Measurements from ENCODE around the gene CAMK1D. TPM values are rescaled to one million over a fixed set of nuclear protein-coding genes. Genes with fewer than 3 reads are reported as not detected.

Gene CAMK1D
- polyA plus RNA-seq, 1 of the 3 experiments (the other 2 are of a cell fraction): 4.1 TPM

DNA sequence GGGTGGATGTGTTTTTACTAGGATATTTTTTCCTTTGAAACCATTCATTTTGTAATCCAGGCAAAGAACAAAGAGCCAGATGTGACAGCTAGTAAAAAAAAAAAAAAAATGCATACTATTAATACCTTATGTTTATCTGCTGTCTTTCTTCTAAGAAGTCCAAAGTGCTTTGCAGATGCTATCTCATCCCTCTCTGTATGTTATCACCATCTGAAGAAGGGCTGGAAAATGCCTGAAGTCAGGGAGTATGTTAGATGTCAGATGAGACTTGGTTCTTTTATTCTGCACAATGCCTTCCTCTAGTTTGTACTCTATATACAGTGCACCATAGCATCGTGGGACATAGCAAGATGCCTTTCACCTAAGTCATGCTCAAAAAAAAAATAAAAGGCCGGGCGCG is 10.4 kb upstream of the CAMK1D start:
- Histone ChIP-seq H3K4me3 (ENCODE audit: low read depth in 2 of 2, low read length in 1 of 2) (no peak overlapping the region), H3K79me2 (ENCODE audit: insufficient read depth) (no peaks in the 10 kb centered on the region), H3F3A (replicated peaks; ENCODE audit: insufficient read depth) (peaks cover 4% of the 10 kb centered on the region), H4K20me1 (ENCODE audit: insufficient read depth) (no peaks in the 10 kb centered on the region), H3K27ac (ENCODE audit: low read depth in 2 of 2, low read length in 1 of 2) (no peak overlapping the region), H3K36me3 (replicated peaks in 1 of 2; ENCODE audit: control insufficient read depth in 1 of 2, insufficient read depth in 2 of 2, low read length in 1 of 2) (no peaks in the 10 kb centered on the region), H3K9ac (no peak overlapping the region), H3K4me2 (no peak overlapping the region), H2AFZ (ENCODE audit: low read depth) (no peak overlapping the region), H3K27me3 (ENCODE audit: insufficient read depth) (no peaks in the 10 kb centered on the region), H3K9me2 (no peaks in the 10 kb centered on the region), H3K4me1 (ENCODE audit: control insufficient read depth in 1 of 2, insufficient read depth in 2 of 2, low read depth in 1 of 2, low read length in 1 of 2) (peaks cover 3 to 4% of the 10 kb centered on the region in 2 experiments; a peak in 2 of 4 replicates), H3K9me3 (no peaks in the 10 kb centered on the region)
- ChIA-PET CTCF (interaction anchor here (1.1 kb wide), 1 partner anchor 38 kb away, joined by 3 read pairs; no protein-coding TSS in a partner anchor), POLR2A (no interaction called here)
- no peak for DNase-seq
- 87% methylated on average over 4 of the region's 4 CpGs for WGBS (ENCODE audit: low lambda C conversion rate)
- peak; percentile 53; the same call in 1 of the 2 replicates for TF ChIP-seq TCF12 (IDR thresholded peaks at IDR 0.05)
- TF ChIP-seq FOXJ3 (CRISPR knock-in tag; IDR thresholded peaks at IDR 0.05): no peak

DNA sequence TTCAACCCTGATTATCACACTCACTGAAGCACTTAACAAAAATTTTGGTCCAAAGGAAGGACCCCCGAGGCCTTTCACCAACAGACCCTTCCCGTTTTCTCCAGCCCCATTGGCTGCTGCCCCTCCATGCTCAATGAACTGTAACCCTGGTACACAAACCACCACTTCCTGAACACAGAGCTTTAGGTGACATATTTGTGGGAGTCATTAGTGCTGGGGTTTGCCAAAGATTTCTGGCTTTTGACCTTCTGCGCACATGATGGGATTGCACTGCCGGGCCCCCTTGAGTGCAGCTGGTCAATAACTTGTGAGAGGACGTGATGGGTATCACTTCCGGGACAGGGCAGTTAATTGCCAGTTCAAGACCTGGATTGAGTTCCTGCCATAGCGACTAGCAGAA is 9.0 kb upstream of the CAMK1D start:
- POLR2A ChIA-PET: no interaction called here
- no peak overlapping the region for H3K4me3 ChIP-seq (ENCODE audit: low read depth in 2 of 2, low read length in 1 of 2)
- H3K9ac ChIP-seq: no peak overlapping the region
- H2AFZ ChIP-seq (ENCODE audit: low read depth): no peak overlapping the region
- no peaks in the 10 kb centered on the region for H3K27me3 ChIP-seq (ENCODE audit: insufficient read depth)
- no peaks in the 10 kb centered on the region for H3K9me2 ChIP-seq
- no peaks in the 10 kb centered on the region for H3K9me3 ChIP-seq
- no peak overlapping the region for H3K4me2 ChIP-seq
- H3F3A ChIP-seq (replicated peaks; ENCODE audit: insufficient read depth): peaks cover 6% of the 10 kb centered on the region
- H3K36me3 ChIP-seq (replicated peaks in 1 of 2; ENCODE audit: control insufficient read depth in 1 of 2, insufficient read depth in 2 of 2, low read length in 1 of 2): no peaks in the 10 kb centered on the region
- no peaks in the 10 kb centered on the region for H4K20me1 ChIP-seq (ENCODE audit: insufficient read depth)
- no peak for DNase-seq
- H3K79me2 ChIP-seq (ENCODE audit: insufficient read depth): no peaks in the 10 kb centered on the region
- H3K4me1 ChIP-seq (ENCODE audit: control insufficient read depth in 1 of 2, insufficient read depth in 2 of 2, low read depth in 1 of 2, low read length in 1 of 2): no peaks in the 10 kb centered on the region; a peak in 1 of 4 replicates
- CTCF ChIA-PET: no interaction called here
- 80% methylated on average over 7 of the region's 7 CpGs for WGBS (ENCODE audit: low lambda C conversion rate)
- TF ChIP-seq, protein P1, sequence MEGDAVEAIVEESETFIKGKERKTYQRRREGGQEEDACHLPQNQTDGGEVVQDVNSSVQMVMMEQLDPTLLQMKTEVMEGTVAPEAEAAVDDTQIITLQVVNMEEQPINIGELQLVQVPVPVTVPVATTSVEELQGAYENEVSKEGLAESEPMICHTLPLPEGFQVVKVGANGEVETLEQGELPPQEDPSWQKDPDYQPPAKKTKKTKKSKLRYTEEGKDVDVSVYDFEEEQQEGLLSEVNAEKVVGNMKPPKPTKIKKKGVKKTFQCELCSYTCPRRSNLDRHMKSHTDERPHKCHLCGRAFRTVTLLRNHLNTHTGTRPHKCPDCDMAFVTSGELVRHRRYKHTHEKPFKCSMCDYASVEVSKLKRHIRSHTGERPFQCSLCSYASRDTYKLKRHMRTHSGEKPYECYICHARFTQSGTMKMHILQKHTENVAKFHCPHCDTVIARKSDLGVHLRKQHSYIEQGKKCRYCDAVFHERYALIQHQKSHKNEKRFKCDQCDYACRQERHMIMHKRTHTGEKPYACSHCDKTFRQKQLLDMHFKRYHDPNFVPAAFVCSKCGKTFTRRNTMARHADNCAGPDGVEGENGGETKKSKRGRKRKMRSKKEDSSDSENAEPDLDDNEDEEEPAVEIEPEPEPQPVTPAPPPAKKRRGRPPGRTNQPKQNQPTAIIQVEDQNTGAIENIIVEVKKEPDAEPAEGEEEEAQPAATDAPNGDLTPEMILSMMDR (IDR thresholded peaks at IDR 0.05): no peak
- TF ChIP-seq, protein P2, sequence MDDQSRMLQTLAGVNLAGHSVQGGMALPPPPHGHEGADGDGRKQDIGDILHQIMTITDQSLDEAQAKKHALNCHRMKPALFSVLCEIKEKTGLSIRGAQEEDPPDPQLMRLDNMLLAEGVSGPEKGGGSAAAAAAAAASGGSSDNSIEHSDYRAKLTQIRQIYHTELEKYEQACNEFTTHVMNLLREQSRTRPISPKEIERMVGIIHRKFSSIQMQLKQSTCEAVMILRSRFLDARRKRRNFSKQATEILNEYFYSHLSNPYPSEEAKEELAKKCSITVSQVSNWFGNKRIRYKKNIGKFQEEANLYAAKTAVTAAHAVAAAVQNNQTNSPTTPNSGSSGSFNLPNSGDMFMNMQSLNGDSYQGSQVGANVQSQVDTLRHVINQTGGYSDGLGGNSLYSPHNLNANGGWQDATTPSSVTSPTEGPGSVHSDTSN (IDR thresholded peaks at IDR 0.05): no peak
- no peak for TF ChIP-seq TEAD4 (IDR thresholded peaks at IDR 0.05; ENCODE audit: borderline replicate concordance, insufficient read depth)
- TF ChIP-seq NFIC (IDR thresholded peaks at IDR 0.05; ENCODE audit: borderline replicate concordance): no peak
- TF ChIP-seq RFX5 (IDR thresholded peaks at IDR 0.05; ENCODE audit: low read length): no peak
- no peak for TF ChIP-seq POLR2AphosphoS5 (IDR thresholded peaks at IDR 0.05; ENCODE audit: low read depth, low read length)
- TF ChIP-seq RCOR1 (IDR thresholded peaks at IDR 0.05; ENCODE audit: low read length): no peak
- TF ChIP-seq GABPA (IDR thresholded peaks at IDR 0.05; ENCODE audit: low read depth): no peak
- no peak for TF ChIP-seq MEF2A (IDR thresholded peaks at IDR 0.05; ENCODE audit: borderline replicate concordance, low read depth)
- no peak for TF ChIP-seq SIN3A (IDR thresholded peaks at IDR 0.05; ENCODE audit: borderline replicate concordance, low read depth, low read length)
- TF ChIP-seq ELF1 (IDR thresholded peaks at IDR 0.05): no peak
- TF ChIP-seq, protein P3, sequence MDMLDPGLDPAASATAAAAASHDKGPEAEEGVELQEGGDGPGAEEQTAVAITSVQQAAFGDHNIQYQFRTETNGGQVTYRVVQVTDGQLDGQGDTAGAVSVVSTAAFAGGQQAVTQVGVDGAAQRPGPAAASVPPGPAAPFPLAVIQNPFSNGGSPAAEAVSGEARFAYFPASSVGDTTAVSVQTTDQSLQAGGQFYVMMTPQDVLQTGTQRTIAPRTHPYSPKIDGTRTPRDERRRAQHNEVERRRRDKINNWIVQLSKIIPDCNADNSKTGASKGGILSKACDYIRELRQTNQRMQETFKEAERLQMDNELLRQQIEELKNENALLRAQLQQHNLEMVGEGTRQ (IDR thresholded peaks at IDR 0.05; ENCODE audit: borderline replicate concordance, low read depth, low read length): no peak
- no peak for TF ChIP-seq EZH2phosphoT487 (IDR thresholded peaks at IDR 0.05; ENCODE audit: borderline replicate concordance, low read depth)
- no peak for TF ChIP-seq EP300 (IDR thresholded peaks at IDR 0.05; ENCODE audit: borderline replicate concordance in 1 of 2, low read depth in 1 of 2, low read length in 1 of 2)
- TF ChIP-seq, protein P4, sequence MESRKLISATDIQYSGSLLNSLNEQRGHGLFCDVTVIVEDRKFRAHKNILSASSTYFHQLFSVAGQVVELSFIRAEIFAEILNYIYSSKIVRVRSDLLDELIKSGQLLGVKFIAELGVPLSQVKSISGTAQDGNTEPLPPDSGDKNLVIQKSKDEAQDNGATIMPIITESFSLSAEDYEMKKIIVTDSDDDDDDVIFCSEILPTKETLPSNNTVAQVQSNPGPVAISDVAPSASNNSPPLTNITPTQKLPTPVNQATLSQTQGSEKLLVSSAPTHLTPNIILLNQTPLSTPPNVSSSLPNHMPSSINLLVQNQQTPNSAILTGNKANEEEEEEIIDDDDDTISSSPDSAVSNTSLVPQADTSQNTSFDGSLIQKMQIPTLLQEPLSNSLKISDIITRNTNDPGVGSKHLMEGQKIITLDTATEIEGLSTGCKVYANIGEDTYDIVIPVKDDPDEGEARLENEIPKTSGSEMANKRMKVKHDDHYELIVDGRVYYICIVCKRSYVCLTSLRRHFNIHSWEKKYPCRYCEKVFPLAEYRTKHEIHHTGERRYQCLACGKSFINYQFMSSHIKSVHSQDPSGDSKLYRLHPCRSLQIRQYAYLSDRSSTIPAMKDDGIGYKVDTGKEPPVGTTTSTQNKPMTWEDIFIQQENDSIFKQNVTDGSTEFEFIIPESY (IDR thresholded peaks at IDR 0.05; ENCODE audit: borderline replicate concordance, low read depth): no peak
- TF ChIP-seq SMC3 (IDR thresholded peaks at IDR 0.05; ENCODE audit: low read depth, low read length): no peak
- TF ChIP-seq NRF1 (IDR thresholded peaks at IDR 0.05; ENCODE audit: low read depth, low read length): no peak
- no peak for TF ChIP-seq FOSL2 (IDR thresholded peaks at IDR 0.05; ENCODE audit: borderline replicate concordance, low read depth)
- TF ChIP-seq RXRA (IDR thresholded peaks at IDR 0.05; ENCODE audit: borderline replicate concordance, low read depth): no peak
- no peak overlapping the region for H3K27ac ChIP-seq (ENCODE audit: low read depth in 2 of 2, low read length in 1 of 2)

Measured in SK-N-SH (cell line).